K562 (cell line): Measurements from ENCODE around the gene AGBL1. TPM values are rescaled to one million over a fixed set of nuclear protein-coding genes. Genes with fewer than 3 reads are reported as not detected.

Source experiments
- BRD9 ChIP-seq: fragments of 450-650 bp; IDR thresholded peaks from 2 replicates; pipeline ENCODE4 v1.6.1; 2018; ENCODE audit warnings: low read depth; ENCODE audit not compliant: partially characterized antibody
- ELF2 ChIP-seq: fragments of 250-450 bp; sonication (Bioruptor Pico); IDR thresholded peaks from 2 replicates; pipeline ENCODE4 v1.5.0; 2021; ENCODE audit warnings: mild to moderate bottlenecking
- KDM1A ChIP-seq, 2 experiments: fragments of 450-650 bp; IDR thresholded peaks; 2 replicates each; pipeline ENCODE4 v1.6.1; 2016; ENCODE audit warnings: mild to moderate bottlenecking in 2 of 2
- NFYB ChIP-seq: IDR thresholded peaks from 2 replicates; pipeline ENCODE4 v1.6.1; 2011; ENCODE audit warnings: mild to moderate bottlenecking, moderate library complexity; ENCODE audit not compliant: insufficient read length; ENCODE audit errors: extremely low read depth
- ZC3H8 ChIP-seq: fragments of 450-650 bp; IDR thresholded peaks from 2 replicates; pipeline ENCODE4 v1.6.1; 2017
- ZFPM2 ChIP-seq: fragments of 250-450 bp; sonication (Bioruptor Pico); IDR thresholded peaks from 2 replicates; pipeline ENCODE4 v1.5.1; 2022; ENCODE audit warnings: mild to moderate bottlenecking
- ZNF609 ChIP-seq: sonication (generic); formaldehyde crosslinking; IDR thresholded peaks from 2 replicates; pipeline ENCODE4 v1.8.1; 2023; ENCODE audit warnings: missing genetic modification reagents, mild to moderate bottlenecking, borderline replicate concordance
- ZNF639 ChIP-seq, 2 experiments: fragments of 200-800 bp in 1 of 2; sonication (Bioruptor generic) in 1 of 2; sonication (generic) in 1 of 2; formaldehyde crosslinking in 1 of 2; IDR thresholded peaks in 1 of 2; conservative IDR thresholded peaks in 1 of 2; 2 replicates each; pipeline versions ENCODE4 v1.5.0 to v1.6.1; 2016 to 2020; ENCODE audit warnings: missing compliant biosample characterization in 1 of 2, missing genetic modification characterization in 1 of 2, missing genetic modification reagents in 1 of 2
- polyA plus RNA-seq, 8 experiments: library from polyadenylated mRNA; depleted of rRNA in 4 of 8; stranded (reverse) in 5 of 8; unstranded in 3 of 8; fragments of >200 nt; fragmentation: Nextera tagmentation in 2 of 8; fragmentation: Illumina TruSeq in 1 of 8; extraction: Ambion mirVana in 2 of 8; extraction: Trizol in 1 of 8; gene quantifications; 2 replicates each; pipeline versions ENCODE4 v1.2.1 to v1.2.3, GENCODE V29; 2011 to 2014; ENCODE audit warnings: inconsistent platforms in 1 of 8, missing spikeins in 1 of 8
- total RNA-seq, 7 experiments: library from RNA; depleted of rRNA in 6 of 7; stranded (reverse); fragments of >200 nt in 6 of 7; fragmentation: Illumina TruSeq in 2 of 7; extraction: Trizol in 2 of 7; gene quantifications; 2 replicates each; pipeline versions ENCODE4 v1.2.1 to v1.2.3, GENCODE V29; 2011 to 2021; ENCODE audit warnings: low replicate concordance in 1 of 7

The AGBL1 gene
- total and polyA plus RNA-seq, 9 of the 15 experiments (the other 6 are each of a cell fraction or from before 2014, with no cell fraction given): not detected

- TF ChIP-seq ZNF609 (CRISPR knock-in tag) (no peak), KDM1A (IDR thresholded peaks at IDR 0.05) (no peak), ZNF639 (CRISPR knock-in tag; conservative IDR thresholded peaks at IDR 0.05 in 1 of 2, IDR thresholded peaks at IDR 0.05 in 1 of 2) (no peak), NFYB (no peak), BRD9 (no peak), ELF2 (CRISPR knock-in tag) (no peak), ZFPM2 (no peak), ZC3H8 (no peak)
These were observed 583.6 kb downstream of the AGBL1 start (continued) for GRCh38 chr15:86663304-86663703.
